Ishikawa (cell line): Measurements from ENCODE around the gene FGD5.

ENCODE experiments used
- CEBPB ChIP-seq: IDR thresholded peaks from 2 replicates; pipeline ENCODE4 v1.6.1; 2012
- CREB1 ChIP-seq: IDR thresholded peaks from 2 replicates; pipeline ENCODE4 v1.6.1; 2012; ENCODE audit warnings: low read depth
- EGR1 ChIP-seq: IDR thresholded peaks from 2 replicates; pipeline ENCODE4 v1.6.1; 2012
- EP300 ChIP-seq: IDR thresholded peaks from 2 replicates; pipeline ENCODE4 v1.6.1; 2012; ENCODE audit warnings: borderline replicate concordance
- FOXM1 ChIP-seq: IDR thresholded peaks from 2 replicates; pipeline ENCODE4 v1.6.1; 2012; ENCODE audit warnings: low read depth, borderline replicate concordance
- MAX ChIP-seq: IDR thresholded peaks from 2 replicates; pipeline ENCODE4 v1.6.1; 2012
- NFIC ChIP-seq: IDR thresholded peaks from 2 replicates; pipeline ENCODE4 v1.6.1; 2012
- RAD21 ChIP-seq: IDR thresholded peaks from 2 replicates; pipeline ENCODE4 v1.6.1; 2012; ENCODE audit warnings: low read depth
- REST ChIP-seq: IDR thresholded peaks from 2 replicates; pipeline ENCODE4 v1.6.1; 2012; ENCODE audit warnings: low read depth, mild to moderate bottlenecking
- TAF1 ChIP-seq: IDR thresholded peaks from 2 replicates; pipeline ENCODE4 v1.6.1; 2012; ENCODE audit warnings: low read depth, mild to moderate bottlenecking
- TCF12 ChIP-seq: IDR thresholded peaks from 2 replicates; pipeline ENCODE4 v1.6.1; 2012; ENCODE audit warnings: low read depth
- TEAD4 ChIP-seq: IDR thresholded peaks from 2 replicates; pipeline ENCODE4 v1.6.1; 2012
- YY1 ChIP-seq: IDR thresholded peaks from 2 replicates; pipeline ENCODE4 v1.6.1; 2012; ENCODE audit warnings: low read depth
- ZBTB7A ChIP-seq: IDR thresholded peaks from 2 replicates; pipeline ENCODE4 v1.6.1; 2012; ENCODE audit warnings: low read depth
- TF ChIP-seq, protein P1 (sequence below): IDR thresholded peaks from 2 replicates; pipeline ENCODE4 v1.6.1; 2012

FGD5 gene

GRCh38 chr3:14875411-14876175 is 56.8 kb downstream of the FGD5 start:
- TF ChIP-seq NFIC (no peak), RAD21 (no peak), TAF1 (no peak), EGR1 (no peak), TCF12 (no peak), REST (no peak), TEAD4 (no peak), EP300 (no peak), CREB1 (no peak), FOXM1 (no peak)

DNA sequence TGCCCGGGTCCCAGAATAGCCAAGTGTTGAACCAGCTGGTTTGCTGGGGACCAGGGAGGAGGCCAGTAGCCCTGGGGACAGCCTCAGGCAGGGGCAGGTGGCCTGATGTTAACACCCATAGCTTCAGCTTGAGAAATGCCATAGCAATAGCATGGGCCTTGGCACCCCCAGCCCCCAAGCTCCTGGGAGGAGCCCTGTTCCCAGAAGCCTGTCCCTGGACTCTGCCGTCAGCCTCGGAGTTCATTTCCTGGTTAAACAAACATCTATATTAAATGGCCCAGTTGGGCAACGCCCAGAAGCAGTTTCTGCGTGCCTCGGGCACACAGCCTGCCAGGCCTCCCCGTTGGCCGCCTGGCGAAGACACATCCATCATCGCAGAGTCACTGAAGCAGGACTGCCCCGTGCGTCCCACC is 58.2 kb downstream of the FGD5 start:
- peak; percentile 47; the same call in 1 of the 2 replicates for TF ChIP-seq MAX
- TF ChIP-seq EGR1: no peak

- TF ChIP-seq YY1 (no peak), CREB1 (no peak), TAF1 (no peak), CEBPB (no peak), MAX (no peak), EP300 (no peak), REST (no peak), ZBTB7A (no peak), RAD21 (no peak), TCF12 (no peak), EGR1 (no peak), TEAD4 (no peak), FOXM1 (no peak), NFIC (no peak)
- TF ChIP-seq, protein P1, sequence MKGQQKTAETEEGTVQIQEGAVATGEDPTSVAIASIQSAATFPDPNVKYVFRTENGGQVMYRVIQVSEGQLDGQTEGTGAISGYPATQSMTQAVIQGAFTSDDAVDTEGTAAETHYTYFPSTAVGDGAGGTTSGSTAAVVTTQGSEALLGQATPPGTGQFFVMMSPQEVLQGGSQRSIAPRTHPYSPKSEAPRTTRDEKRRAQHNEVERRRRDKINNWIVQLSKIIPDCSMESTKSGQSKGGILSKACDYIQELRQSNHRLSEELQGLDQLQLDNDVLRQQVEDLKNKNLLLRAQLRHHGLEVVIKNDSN: no peak
Observed at GRCh38 chr3:14877469-14877868, 58.7 kb downstream of the FGD5 start.

DNA sequence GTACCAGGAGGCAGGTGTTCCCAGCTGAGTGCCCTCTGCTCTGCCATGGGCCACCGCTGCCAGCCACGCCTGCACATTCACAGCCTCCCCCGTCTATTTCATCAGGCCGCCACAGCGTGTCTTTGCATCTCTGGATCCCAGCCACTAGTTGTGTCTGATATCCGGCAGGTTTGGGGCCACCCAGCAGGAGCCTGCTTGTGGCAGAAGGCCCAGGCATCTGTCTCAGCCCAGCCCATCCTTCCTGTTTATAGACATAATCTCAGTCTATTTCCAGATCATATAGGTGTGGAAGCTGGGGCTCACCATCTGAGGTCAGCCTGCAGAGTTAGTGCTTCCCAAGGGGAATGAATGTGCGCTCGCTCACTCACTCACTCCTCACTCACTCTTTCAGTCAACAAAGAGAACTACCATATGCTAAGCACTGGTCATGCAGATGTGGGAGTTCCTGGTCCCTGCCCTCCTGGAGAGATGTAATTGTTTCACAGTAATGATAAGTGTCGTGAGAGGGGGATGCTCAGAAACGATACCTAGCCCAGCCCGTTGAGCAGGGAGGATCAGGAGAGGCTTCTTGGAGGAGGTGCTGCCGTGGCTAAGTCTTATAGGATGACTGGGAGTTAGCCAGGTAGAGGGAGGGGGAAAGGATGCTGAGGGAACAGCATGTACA is 60.6 kb downstream of the FGD5 start:
- no peak for TF ChIP-seq EP300
- no peak for TF ChIP-seq CEBPB
- no peak for TF ChIP-seq TAF1
- TF ChIP-seq YY1: no peak
- TF ChIP-seq EGR1: no peak
- TF ChIP-seq RAD21: no peak
- TF ChIP-seq CREB1: no peak
- TF ChIP-seq ZBTB7A: no peak
- TF ChIP-seq TEAD4: no peak
- TF ChIP-seq, protein P1: no peak
- TF ChIP-seq TCF12: no peak
- TF ChIP-seq MAX: no peak
- no peak for TF ChIP-seq REST
- TF ChIP-seq FOXM1: no peak
